Hepatocyte (in vitro differentiated cells): Measurements from ENCODE around the gene NFU1.

Experiments
- EZH2 ChIP-seq: fragments of 200-600 bp; sonication (generic); IDR thresholded peaks from 2 replicates; pipeline ENCODE4 v1.6.1; 2016; ENCODE audit warnings: antibody characterized with exemption, mild to moderate bottlenecking, borderline replicate concordance
- EZH2phosphoT487 ChIP-seq: fragments of 200-600 bp; sonication (generic); IDR thresholded peaks from one replicate; pipeline ENCODE4 v1.6.1; 2018; ENCODE audit warnings: antibody characterized with exemption, mild to moderate bottlenecking, low read depth, moderate library complexity; ENCODE audit not compliant: unreplicated experiment, severe bottlenecking
- TF ChIP-seq, protein P1 (sequence below): fragments of 200-600 bp; sonication (generic); IDR thresholded peaks from 2 replicates; pipeline ENCODE4 v1.5.1; 2016; ENCODE audit warnings: antibody characterized with exemption, mild to moderate bottlenecking; ENCODE audit not compliant: poor library complexity

GRCh38 chr2:69454976-69455375, 17.7 kb upstream of the NFU1 start:
- TF ChIP-seq EZH2phosphoT487 (no peak), EZH2 (no peak)
- TF ChIP-seq, protein P1, sequence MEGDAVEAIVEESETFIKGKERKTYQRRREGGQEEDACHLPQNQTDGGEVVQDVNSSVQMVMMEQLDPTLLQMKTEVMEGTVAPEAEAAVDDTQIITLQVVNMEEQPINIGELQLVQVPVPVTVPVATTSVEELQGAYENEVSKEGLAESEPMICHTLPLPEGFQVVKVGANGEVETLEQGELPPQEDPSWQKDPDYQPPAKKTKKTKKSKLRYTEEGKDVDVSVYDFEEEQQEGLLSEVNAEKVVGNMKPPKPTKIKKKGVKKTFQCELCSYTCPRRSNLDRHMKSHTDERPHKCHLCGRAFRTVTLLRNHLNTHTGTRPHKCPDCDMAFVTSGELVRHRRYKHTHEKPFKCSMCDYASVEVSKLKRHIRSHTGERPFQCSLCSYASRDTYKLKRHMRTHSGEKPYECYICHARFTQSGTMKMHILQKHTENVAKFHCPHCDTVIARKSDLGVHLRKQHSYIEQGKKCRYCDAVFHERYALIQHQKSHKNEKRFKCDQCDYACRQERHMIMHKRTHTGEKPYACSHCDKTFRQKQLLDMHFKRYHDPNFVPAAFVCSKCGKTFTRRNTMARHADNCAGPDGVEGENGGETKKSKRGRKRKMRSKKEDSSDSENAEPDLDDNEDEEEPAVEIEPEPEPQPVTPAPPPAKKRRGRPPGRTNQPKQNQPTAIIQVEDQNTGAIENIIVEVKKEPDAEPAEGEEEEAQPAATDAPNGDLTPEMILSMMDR, result no peak
